Muscle layer of colon (tissue), 2 donors: ENCODE results near the gene SERPINB1.

Source experiments
- H3K27ac ChIP-seq: one replicate; pipeline ENCODE4 v1.7.0; 2013; ENCODE audit warnings: low read depth, mild to moderate bottlenecking, low read length, moderate library complexity
- H3K27me3 ChIP-seq, 2 donors: one replicate each; pipeline ENCODE4 v1.7.0; 2013; ENCODE audit warnings: low read length in 2 of 2, mild to moderate bottlenecking in 2 of 2; ENCODE audit not compliant: insufficient read depth in 2 of 2, control insufficient read depth in 1 of 2
- H3K36me3 ChIP-seq: one replicate; pipeline ENCODE4 v1.7.0; 2013; ENCODE audit warnings: mild to moderate bottlenecking, low read length; ENCODE audit not compliant: insufficient read depth
- H3K4me1 ChIP-seq: one replicate; pipeline ENCODE4 v1.7.0; 2013; ENCODE audit warnings: mild to moderate bottlenecking, low read length; ENCODE audit not compliant: insufficient read depth
- H3K4me3 ChIP-seq, 2 donors: one replicate each; pipeline ENCODE4 v1.7.0; 2013; ENCODE audit warnings: low read length in 2 of 2, low read depth in 1 of 2, mild to moderate bottlenecking in 1 of 2, moderate library complexity in 1 of 2
- H3K9ac ChIP-seq: one replicate; pipeline ENCODE4 v1.7.0; 2013; ENCODE audit warnings: low read length
- H3K9me3 ChIP-seq: one replicate; pipeline ENCODE4 v1.7.0; 2013; ENCODE audit warnings: mild to moderate bottlenecking, low read length
- donor health status: abdominal sarcoma.
- donor health status: Adenocarcinoma of cecum.

SERPINB1 gene

GRCh38 chr6:2796861-2797260, 44.8 kb downstream of the SERPINB1 start:
- Histone ChIP-seq H3K36me3 (no peaks in the 10 kb centered on the region), H3K27me3 (no peaks in the 10 kb centered on the region), H3K9ac (no peak overlapping the region), H3K4me3 (no peak overlapping the region), H3K9me3 (no peaks in the 10 kb centered on the region), H3K27ac (no peak overlapping the region), H3K4me1 (no peaks in the 10 kb centered on the region)

- Histone ChIP-seq H3K9ac (no peak overlapping the region), H3K27ac (no peak overlapping the region), H3K4me1 (peaks cover 8% of the 10 kb centered on the region), H3K36me3 (no peaks in the 10 kb centered on the region), H3K27me3 (no peaks in the 10 kb centered on the region), H3K9me3 (no peaks in the 10 kb centered on the region), H3K4me3 (no peak overlapping the region)
Measured at GRCh38 chr6:2795956-2796355, 45.7 kb downstream of the SERPINB1 start.

- no peak overlapping the region for H3K4me3 ChIP-seq
- no peaks in the 10 kb centered on the region for H3K36me3 ChIP-seq
- H3K27ac ChIP-seq: no peak overlapping the region
- H3K9ac ChIP-seq: no peak overlapping the region
- H3K27me3 ChIP-seq: no peaks in the 10 kb centered on the region
- no peaks in the 10 kb centered on the region for H3K9me3 ChIP-seq
- H3K4me1 ChIP-seq: peaks cover 16% of the 10 kb centered on the region
Measured at GRCh38 chr6:2795162-2795561, 46.5 kb downstream of the SERPINB1 start.

GRCh38 chr6:2794171-2794730, 47.4 kb downstream of the SERPINB1 start:
- Histone ChIP-seq H3K4me3 (no peak overlapping the region), H3K27ac (no peak overlapping the region), H3K4me1 (peaks cover 18% of the 10 kb centered on the region), H3K9ac (no peak overlapping the region), H3K9me3 (no peaks in the 10 kb centered on the region), H3K36me3 (no peaks in the 10 kb centered on the region), H3K27me3 (no peaks in the 10 kb centered on the region)

GRCh38 chr6:2793534-2794151, 48.0 kb downstream of the SERPINB1 start:
- H3K4me3 ChIP-seq: no peak overlapping the region
- peaks cover 18% of the 10 kb centered on the region for H3K4me1 ChIP-seq
- H3K9ac ChIP-seq: no peak overlapping the region
- no peaks in the 10 kb centered on the region for H3K9me3 ChIP-seq
- no peaks in the 10 kb centered on the region for H3K36me3 ChIP-seq
- no peak overlapping the region for H3K27ac ChIP-seq
- no peaks in the 10 kb centered on the region for H3K27me3 ChIP-seq

- peaks cover 18% of the 10 kb centered on the region for H3K4me1 ChIP-seq
- H3K4me3 ChIP-seq: no peak overlapping the region
- H3K27me3 ChIP-seq: no peaks in the 10 kb centered on the region
- H3K27ac ChIP-seq: no peak overlapping the region
- no peak overlapping the region for H3K9ac ChIP-seq
- H3K36me3 ChIP-seq: no peaks in the 10 kb centered on the region
- H3K9me3 ChIP-seq: no peaks in the 10 kb centered on the region
Measured at GRCh38 chr6:2792330-2793110, 49.1 kb downstream of the SERPINB1 start.

GRCh38 chr6:2791450-2791974, 50.2 kb downstream of the SERPINB1 start:
- Histone ChIP-seq H3K27me3 (no peaks in the 10 kb centered on the region), H3K9me3 (no peaks in the 10 kb centered on the region), H3K4me1 (peaks cover 18% of the 10 kb centered on the region), H3K27ac (peak overlapping the region; percentile 35), H3K9ac (peak overlapping the region; percentile 17), H3K36me3 (no peaks in the 10 kb centered on the region), H3K4me3 (no peak overlapping the region)

GRCh38 chr6:2790588-2791449, 50.8 kb downstream of the SERPINB1 start:
- no peaks in the 10 kb centered on the region for H3K9me3 ChIP-seq
- no peaks in the 10 kb centered on the region for H3K27me3 ChIP-seq
- H3K27ac ChIP-seq: peak overlapping the region; percentile 35
- peak overlapping the region; percentile 17 for H3K9ac ChIP-seq
- peaks cover 18% of the 10 kb centered on the region for H3K4me1 ChIP-seq
- H3K36me3 ChIP-seq: no peaks in the 10 kb centered on the region
- no peak overlapping the region for H3K4me3 ChIP-seq

- Histone ChIP-seq H3K4me1 (peaks cover 13% of the 10 kb centered on the region), H3K27ac (no peak overlapping the region), H3K27me3 (no peaks in the 10 kb centered on the region), H3K36me3 (peaks cover 29% of the 10 kb centered on the region), H3K9ac (no peak overlapping the region), H3K4me3 (no peak overlapping the region), H3K9me3 (no peaks in the 10 kb centered on the region)
Measured at GRCh38 chr6:2786269-2786668, 55.4 kb downstream of the SERPINB1 start.

- peaks cover 42% of the 10 kb centered on the region for H3K36me3 ChIP-seq
- no peaks in the 10 kb centered on the region for H3K9me3 ChIP-seq
- no peak overlapping the region for H3K4me3 ChIP-seq
- H3K4me1 ChIP-seq: peaks cover under 1% of the 10 kb centered on the region
- H3K27ac ChIP-seq: no peak overlapping the region
- no peak overlapping the region for H3K9ac ChIP-seq
- no peaks in the 10 kb centered on the region for H3K27me3 ChIP-seq
Measured at GRCh38 chr6:2784930-2785329, 56.7 kb downstream of the SERPINB1 start.

- H3K27me3 ChIP-seq: no peaks in the 10 kb centered on the region
Measured at GRCh38 chr6:2784061-2784460, 57.6 kb downstream of the SERPINB1 start.

More at GRCh38 chr6:2784061-2784460, 57.6 kb downstream of the SERPINB1 start:
- H3K36me3 ChIP-seq: peaks cover 50% of the 10 kb centered on the region
- H3K9ac ChIP-seq: no peak overlapping the region
- no peaks in the 10 kb centered on the region for H3K9me3 ChIP-seq
- no peak overlapping the region for H3K27ac ChIP-seq
- no peak overlapping the region for H3K4me3 ChIP-seq
- no peaks in the 10 kb centered on the region for H3K4me1 ChIP-seq
